Thyroid gland (tissue), 4 donors: ENCODE results near the gene RMI2.
"Not testable (repeated sequence)": the region's sequence is repeated elsewhere in the genome, so short reads cannot be mapped to it uniquely, and the experiment has no call there.

ENCODE experiments used
- CTCF ChIP-seq, 6 experiments: fragments of 200-600 bp in 3 of 6; fragments of 450-650 bp in 3 of 6; sonication (generic) in 3 of 6; IDR thresholded peaks; one replicate each; pipeline ENCODE4 v1.5.1; 2016 to 2019; ENCODE audit warnings: antibody characterized with exemption in 6 of 6, mild to moderate bottlenecking in 2 of 6, inconsistent platforms in 1 of 6, moderate library complexity in 1 of 6
- POLR2A ChIP-seq, 2 donors: fragments of 450-650 bp; IDR thresholded peaks; one replicate each; pipeline ENCODE4 v1.6.1; 2017; ENCODE audit warnings: antibody characterized with exemption in 2 of 2, mild to moderate bottlenecking in 2 of 2, moderate library complexity in 1 of 2

- TF ChIP-seq CTCF, POLR2A (IDR thresholded peaks at IDR 0.05): not testable (repeated sequence)
These were observed 25.6 kb downstream of the RMI2 start for GRCh38 chr16:11370932-11371279.
